Measurements from ENCODE around the gene SLFN5. TPM values are rescaled to one million over a fixed set of nuclear protein-coding genes. Genes with fewer than 3 reads are reported as not detected.

The SLFN5 gene
- total RNA-seq, 4 donors from 2014 or later: 12.1 to 30.1 (median 17.7) TPM

GRCh38 chr17:35213412-35213940, 29.4 kb upstream of the SLFN5 start:
- H3K9me3 ChIP-seq: no peaks in the 10 kb centered on the region
- no peaks in the 10 kb centered on the region for H3K27me3 ChIP-seq
- H3K27ac ChIP-seq: peak overlapping the region in 1 of 3 donors; percentile 6
- H3K4me1 ChIP-seq: no peaks in the 10 kb centered on the region
- H3K36me3 ChIP-seq: no peaks in the 10 kb centered on the region
- 71 to 80% methylated on average over 5 of the region's 5 CpGs for WGBS, 2 donors
- TF ChIP-seq POLR2A (IDR thresholded peaks at IDR 0.05) (no peak), CTCF (IDR thresholded peaks at IDR 0.05) (no peak)
- intact Hi-C loops (cut with DNase I): no loop called here
- DNase-seq: no peak
- no peak overlapping the region for H3K4me3 ChIP-seq (replicated peaks in 1 of 3)

DNA sequence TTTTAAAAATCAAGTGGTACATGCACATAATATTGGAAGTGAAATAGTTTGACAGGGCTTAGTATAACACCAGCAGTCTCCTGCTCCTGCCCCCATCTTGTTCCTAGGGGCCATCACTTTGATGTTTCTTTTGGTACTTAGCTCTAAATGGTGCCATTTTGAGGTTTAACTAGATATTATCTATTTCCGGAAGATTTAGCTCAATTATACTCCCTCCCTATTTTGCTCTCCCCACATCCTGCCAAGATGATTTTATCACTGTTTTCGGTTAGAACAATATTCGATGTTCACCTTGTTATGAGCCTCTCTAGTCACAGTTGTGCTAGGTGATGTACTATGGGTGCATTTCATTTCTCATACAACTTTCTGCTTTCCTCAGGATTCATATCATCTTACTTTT, 28.7 kb upstream of the SLFN5 start:
- TF ChIP-seq POLR2A (IDR thresholded peaks at IDR 0.05) (no peak), CTCF (IDR thresholded peaks at IDR 0.05) (no peak)
- 61 to 68% methylated on average over 3 of the region's 3 CpGs for WGBS, 2 donors
- Histone ChIP-seq H3K27ac (no peak overlapping the region), H3K9me3 (no peaks in the 10 kb centered on the region), H3K4me3 (replicated peaks in 1 of 3) (no peak overlapping the region), H3K36me3 (no peaks in the 10 kb centered on the region), H3K27me3 (no peaks in the 10 kb centered on the region), H3K4me1 (no peaks in the 10 kb centered on the region)
- intact Hi-C loops (cut with DNase I): no loop called here
- DNase-seq: no peak

GRCh38 chr17:35214631-35215273, 28.1 kb upstream of the SLFN5 start:
- no peaks in the 10 kb centered on the region for H3K36me3 ChIP-seq
- no peak overlapping the region for H3K4me3 ChIP-seq (replicated peaks in 1 of 3)
- no peaks in the 10 kb centered on the region for H3K4me1 ChIP-seq
- H3K9me3 ChIP-seq: no peaks in the 10 kb centered on the region
- no peak for DNase-seq
- intact Hi-C loops (cut with DNase I): no loop called here
- 64 to 66% methylated on average over 5 of the region's 5 CpGs for WGBS, 2 donors
- TF ChIP-seq POLR2A (IDR thresholded peaks at IDR 0.05) (no peak), CTCF (IDR thresholded peaks at IDR 0.05) (no peak)
- no peaks in the 10 kb centered on the region for H3K27me3 ChIP-seq
- no peak overlapping the region for H3K27ac ChIP-seq

GRCh38 chr17:35217107-35217506, 25.8 kb upstream of the SLFN5 start:
- Histone ChIP-seq H3K4me1 (no peaks in the 10 kb centered on the region), H3K9me3 (no peaks in the 10 kb centered on the region), H3K27ac (no peak overlapping the region), H3K4me3 (replicated peaks in 1 of 3) (no peak overlapping the region), H3K27me3 (no peaks in the 10 kb centered on the region), H3K36me3 (no peaks in the 10 kb centered on the region)
- intact Hi-C loops (cut with DNase I): no loop called here
- TF ChIP-seq CTCF (IDR thresholded peaks at IDR 0.05) (no peak), POLR2A (IDR thresholded peaks at IDR 0.05) (no peak)
- WGBS, 2 donors: 54 to 58% methylated on average over 5 of the region's 5 CpGs
- no peak for DNase-seq

DNA sequence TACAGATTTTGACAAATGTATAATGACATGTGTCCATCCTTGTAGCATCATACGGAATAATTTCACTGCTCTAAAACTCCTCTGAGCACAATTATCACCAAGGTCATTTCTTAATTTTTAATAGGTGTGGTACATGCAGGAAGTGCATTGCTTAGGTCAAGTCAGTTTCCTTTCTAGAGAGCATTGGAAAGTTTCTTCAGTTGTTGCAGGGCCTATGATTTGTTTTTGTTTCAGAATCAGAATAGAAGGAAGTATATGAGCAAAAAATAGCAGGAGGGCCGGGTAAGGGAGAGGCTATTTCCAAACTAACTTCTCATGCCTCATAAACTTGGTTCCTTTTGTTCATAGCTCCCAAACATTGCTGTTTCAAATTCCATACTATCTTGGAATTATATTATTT, 24.0 kb upstream of the SLFN5 start:
- Histone ChIP-seq H3K4me3 (replicated peaks in 1 of 3) (no peak overlapping the region), H3K27ac (no peak overlapping the region), H3K36me3 (no peaks in the 10 kb centered on the region), H3K27me3 (no peaks in the 10 kb centered on the region), H3K9me3 (no peaks in the 10 kb centered on the region), H3K4me1 (no peaks in the 10 kb centered on the region)
- intact Hi-C loops (cut with DNase I): no loop called here
- no peak for DNase-seq
- no peak for TF ChIP-seq CTCF (IDR thresholded peaks at IDR 0.05)
- no peak for TF ChIP-seq POLR2A (IDR thresholded peaks at IDR 0.05)
- WGBS, 2 donors: 61 to 67% methylated on average over 2 of the region's 2 CpGs

Measured in thyroid gland (tissue), 4 donors.